SW 1271 (cell line): ENCODE data around the gene ICAM3.
"Not testable (repeated sequence)": the region's sequence is repeated elsewhere in the genome, so short reads cannot be mapped to it uniquely, and the experiment has no call there.

Experiments
- DNase-seq, 2 experiments: peaks; one replicate each; lab custom pipeline; 2025; lab: John Stamatoyannopoulos, UW

The ICAM3 gene

GRCh38 chr19:10339380-10339960 lies at the start of gene ICAM3:
Gene ICAM3 (minus strand): TSS chr19:10339624. CDS start chr19:10339614, 10 bp downstream.
- no peak for DNase-seq

- DNase-seq = peak; percentile 44 to 68
These were observed 49.5 kb upstream of the ICAM3 start for GRCh38 chr19:10388957-10389356.

DNA sequence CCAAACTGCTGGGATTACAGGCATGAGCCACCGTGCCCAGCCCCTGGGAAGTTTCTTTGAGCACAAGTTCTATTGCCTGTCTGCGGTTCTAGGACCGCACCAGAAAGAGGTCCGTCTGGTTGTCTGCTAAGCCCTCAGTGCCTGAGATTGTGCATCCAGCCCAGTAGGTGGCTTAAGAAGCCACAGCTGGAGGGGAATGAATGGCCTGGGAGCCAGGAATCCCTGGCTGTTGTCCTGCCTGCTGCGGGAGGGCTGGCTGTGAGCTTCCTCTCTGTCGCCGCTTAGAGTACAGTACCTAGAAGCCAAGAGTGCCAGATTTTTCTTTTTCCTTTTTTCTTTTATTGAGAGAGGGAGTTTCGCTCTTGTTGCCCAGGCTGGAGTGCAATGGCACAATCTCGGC lies 45.2 kb upstream of the ICAM3 start:
- DNase-seq = no peak

DNA sequence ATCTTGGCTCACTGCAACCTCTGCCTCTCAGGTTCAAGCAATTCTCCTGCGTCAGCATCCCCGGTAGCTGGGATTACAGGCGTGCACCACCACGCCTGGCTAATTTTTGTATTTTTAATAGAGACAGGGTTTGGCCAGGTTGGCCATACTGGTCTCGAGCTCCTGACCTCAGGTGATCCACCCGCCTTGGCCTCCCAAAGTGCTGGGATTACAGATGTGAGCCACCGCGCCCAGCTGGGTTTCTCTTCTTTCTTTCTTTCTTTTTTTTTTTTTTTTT lies 43.7 kb upstream of the ICAM3 start:
- not testable (repeated sequence) for DNase-seq

GRCh38 chr19:10380313-10381102 lies 41.1 kb upstream of the ICAM3 start, which contains the start of gene TYK2:
Gene TYK2 (minus strand): TSS chr19:10380572. CDS start chr19:10378406, 2,166 bp downstream.
- DNase-seq = peak; percentile 89 to 96

DNA sequence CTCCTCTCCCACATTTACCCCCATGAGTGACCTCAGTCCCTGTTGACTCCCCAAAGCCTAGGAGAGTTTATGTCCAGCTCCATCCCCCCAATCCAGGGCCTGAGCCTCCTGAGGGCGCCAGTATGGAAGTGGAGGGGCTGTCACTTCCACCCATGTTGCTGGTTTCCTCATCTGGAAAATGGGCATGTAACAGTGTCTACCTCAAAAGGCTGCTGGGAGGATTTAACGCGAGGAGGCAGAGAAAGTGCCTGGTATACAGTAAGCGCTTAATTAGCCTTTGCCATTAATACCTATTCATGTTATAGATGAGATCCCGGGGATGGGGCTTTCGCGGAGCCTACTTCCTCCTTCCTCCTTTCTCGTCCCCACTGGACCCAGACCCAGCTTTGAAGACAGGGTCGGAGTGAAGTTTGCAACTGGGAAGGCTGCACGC lies 40.5 kb upstream of the ICAM3 start:
- DNase-seq = no peak

GRCh38 chr19:10378124-10378523 lies 38.7 kb upstream of the ICAM3 start:
- no peak for DNase-seq

- DNase-seq = not testable (repeated sequence)
These were observed 37.8 kb upstream of the ICAM3 start for GRCh38 chr19:10377140-10377640.

GRCh38 chr19:10374931-10375330 lies 35.5 kb upstream of the ICAM3 start:
- no peak for DNase-seq

GRCh38 chr19:10372690-10373089 lies 33.3 kb upstream of the ICAM3 start:
- DNase-seq = no peak

- DNase-seq = no peak
These were observed 28.8 kb upstream of the ICAM3 start for GRCh38 chr19:10368101-10368803.

- DNase-seq = not testable (repeated sequence)
These were observed 27.6 kb upstream of the ICAM3 start for GRCh38 chr19:10366950-10367512.

GRCh38 chr19:10365518-10365917 lies 26.1 kb upstream of the ICAM3 start:
- DNase-seq = no peak

GRCh38 chr19:10364644-10365043 lies 25.2 kb upstream of the ICAM3 start:
- no peak for DNase-seq

DNA sequence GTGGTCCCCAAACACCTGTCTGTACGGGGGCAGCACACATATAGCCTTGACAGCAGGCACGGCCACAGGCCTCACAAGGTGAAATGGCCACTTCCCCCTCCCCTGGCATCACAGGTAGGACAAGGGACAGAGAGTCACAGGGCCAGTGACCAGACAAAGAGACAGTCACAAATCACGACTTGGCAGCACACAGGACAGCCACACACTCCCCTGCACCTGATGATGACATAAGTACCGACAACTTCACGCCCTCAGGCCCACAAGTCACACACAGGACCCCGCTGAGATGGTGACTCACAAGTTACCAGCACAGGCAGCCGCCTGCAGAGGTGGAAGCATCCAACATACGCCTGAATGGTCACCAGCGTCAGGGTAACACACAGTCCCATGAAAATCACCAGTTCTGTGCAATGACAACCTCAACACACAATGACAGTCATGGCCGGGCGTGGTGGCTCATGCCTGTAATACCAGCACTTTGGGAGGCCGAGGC lies 24.4 kb upstream of the ICAM3 start:
- DNase-seq = no peak

- DNase-seq = no peak
These were observed 22.8 kb upstream of the ICAM3 start for GRCh38 chr19:10362259-10362658.

DNA sequence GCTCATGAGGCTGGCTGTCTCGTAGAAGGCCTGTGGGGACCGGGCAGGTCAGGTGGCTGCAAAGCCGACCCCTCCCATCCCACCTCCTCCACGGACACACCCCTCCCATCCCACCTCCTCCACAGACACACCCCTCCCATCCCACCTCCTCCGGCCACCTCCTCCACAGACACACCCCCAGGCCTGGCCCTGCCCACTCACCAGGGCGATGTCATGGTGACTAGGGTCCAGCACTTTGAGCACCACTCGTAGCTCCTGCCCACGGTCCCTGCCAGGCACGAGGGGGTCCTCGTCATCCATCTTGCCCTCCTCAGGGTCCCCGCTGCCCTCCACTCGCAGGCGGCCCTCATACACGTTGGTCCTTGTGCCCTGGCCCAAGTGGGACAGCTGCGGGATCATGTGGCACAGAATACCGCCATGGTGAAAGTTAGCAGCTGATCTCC lies 22.2 kb upstream of the ICAM3 start:
- DNase-seq = no peak

- DNase-seq = no peak
These were observed 17.0 kb upstream of the ICAM3 start for GRCh38 chr19:10356431-10356830.

- no peak for DNase-seq
These were observed 14.5 kb upstream of the ICAM3 start for GRCh38 chr19:10353793-10354391.

- no peak for DNase-seq
These were observed 13.6 kb upstream of the ICAM3 start for GRCh38 chr19:10352764-10353671.

- no peak for DNase-seq
These were observed 7.1 kb upstream of the ICAM3 start for GRCh38 chr19:10346509-10346908.
